Stomach (tissue), 9 donors: Measurements from ENCODE around the gene CREBL2. TPM values are rescaled to one million over a fixed set of nuclear protein-coding genes. Genes with fewer than 3 reads are reported as not detected.
A peak's percentile ranks its signal among the peaks of the same experiment; 100 is the strongest.

Source experiments
- DNase-seq, 2 donors: peaks; one replicate each; pipeline versions ENCODE4 v3.0.0 to v3.0.0-alpha.2; 2013 to 2019
- H3K27ac ChIP-seq, 5 donors: fragments of 200-600 bp in 4 of 5; sonication (generic) in 4 of 5; one replicate each; pipeline ENCODE4 v1.5.1; 2013 to 2019; ENCODE audit warnings: mild to moderate bottlenecking in 1 of 5, moderate library complexity in 1 of 5
- H3K27me3 ChIP-seq, 3 donors: fragments of 200-600 bp; sonication (generic); one replicate each; pipeline ENCODE4 v1.5.1; 2017 to 2019; ENCODE audit warnings: mixed run types in 1 of 3
- H3K36me3 ChIP-seq, 4 donors: fragments of 200-600 bp; sonication (generic); 1 replicate in 3 of 4; 2 replicates in 1 of 4; pipeline ENCODE4 v1.5.1; 2016 to 2019
- H3K4me1 ChIP-seq, 4 donors: fragments of 200-600 bp; sonication (generic); one replicate each; pipeline ENCODE4 v1.5.1; 2016 to 2019
- H3K4me3 ChIP-seq, 4 donors: fragments of 200-600 bp; sonication (generic) in 3 of 4; one replicate each; pipeline ENCODE4 v1.5.1; 2016 to 2019; ENCODE audit warnings: mild to moderate bottlenecking in 1 of 4
- H3K9me3 ChIP-seq, 4 donors: fragments of 200-600 bp; sonication (generic); one replicate each; pipeline ENCODE4 v1.5.1; 2016 to 2019
- EP300 ChIP-seq: sonication (generic); formaldehyde crosslinking; IDR thresholded peaks from one replicate; pipeline ENCODE4 v1.6.1; 2017; ENCODE audit warnings: antibody characterized with exemption
- POLR2A ChIP-seq, 4 donors: fragments of 450-650 bp; IDR thresholded peaks; one replicate each; pipeline ENCODE4 v1.6.1; 2016; ENCODE audit warnings: antibody characterized with exemption in 4 of 4, control low read depth in 2 of 4, mild to moderate bottlenecking in 1 of 4, moderate library complexity in 1 of 4
- POLR2AphosphoS5 ChIP-seq, 3 donors: sonication (generic); formaldehyde crosslinking; IDR thresholded peaks; one replicate each; pipeline ENCODE4 v1.6.1; 2016; ENCODE audit warnings: antibody characterized with exemption in 3 of 3
- WGBS, 5 donors: extraction: QIAGEN DNeasy Blood & Tissue Kit in 3 of 5; methylation state at CpG; one replicate each; pipeline versions ENCODE4 v1.1.5 to v1.1.7; 2013 to 2018; 5-methylcytosine and 5-hydroxymethylcytosine counted together
- intact Hi-C: fragments of 100-400 bp; cut with DNase I; formaldehyde crosslinking; loops from one replicate; pipeline ENCODE4 v1.15.1; 2023; ENCODE audit warnings: low total_unique reads
- polyA plus RNA-seq, 3 donors: library from polyadenylated mRNA; stranded (reverse); fragments of 200-250 nt; gene quantifications; one replicate each; pipeline ENCODE4 v1.2.3, GENCODE V29; 2013
- total RNA-seq, 5 donors: library from RNA; depleted of rRNA; stranded (reverse); fragments of >200 nt; gene quantifications; one replicate each; pipeline versions ENCODE4 v1.1.0 to v1.2.3, GENCODE V29; 2014 to 2016
- TF ChIP-seq, protein P1 (sequence below), 7 experiments: fragments of 450-650 bp in 4 of 7; fragments of 200-600 bp in 3 of 7; sonication (generic) in 3 of 7; IDR thresholded peaks; one replicate each; pipeline ENCODE4 v1.5.1; 2016 to 2019; ENCODE audit warnings: antibody characterized with exemption in 7 of 7, control low read depth in 2 of 7, mild to moderate bottlenecking in 1 of 7
- donor health status: healthy with polysubstance abuse.
- donor health status: Bipolar disorder and iron deficiency.
- donor health status: healthy.

Gene CREBL2
- total and polyA plus RNA-seq, 8 donors = 8.2 to 42.0 (median 31.8) TPM

GRCh38 chr12:12606781-12607589, 4.7 kb upstream of the CREBL2 start:
- H3K36me3 ChIP-seq = no peaks in the 10 kb centered on the region
- H3K4me1 ChIP-seq = peaks cover 0 to 5% (median 5%) of the 10 kb centered on the region in 4 donors
- H3K4me3 ChIP-seq = no peak overlapping the region
- peak overlapping the region in 2 of 5 donors; percentile 53 to 62 for H3K27ac ChIP-seq
- 25 to 39% (median 36%) methylated on average over 7 of the region's 7 CpGs for WGBS, 5 donors
- intact Hi-C loops = no loop called here
- no peaks in the 10 kb centered on the region for H3K27me3 ChIP-seq
- TF ChIP-seq POLR2A (IDR thresholded peaks at IDR 0.05) = no peak
- TF ChIP-seq EP300 = no peak
- TF ChIP-seq POLR2AphosphoS5 (IDR thresholded peaks at IDR 0.05) = no peak
- TF ChIP-seq, protein P1, sequence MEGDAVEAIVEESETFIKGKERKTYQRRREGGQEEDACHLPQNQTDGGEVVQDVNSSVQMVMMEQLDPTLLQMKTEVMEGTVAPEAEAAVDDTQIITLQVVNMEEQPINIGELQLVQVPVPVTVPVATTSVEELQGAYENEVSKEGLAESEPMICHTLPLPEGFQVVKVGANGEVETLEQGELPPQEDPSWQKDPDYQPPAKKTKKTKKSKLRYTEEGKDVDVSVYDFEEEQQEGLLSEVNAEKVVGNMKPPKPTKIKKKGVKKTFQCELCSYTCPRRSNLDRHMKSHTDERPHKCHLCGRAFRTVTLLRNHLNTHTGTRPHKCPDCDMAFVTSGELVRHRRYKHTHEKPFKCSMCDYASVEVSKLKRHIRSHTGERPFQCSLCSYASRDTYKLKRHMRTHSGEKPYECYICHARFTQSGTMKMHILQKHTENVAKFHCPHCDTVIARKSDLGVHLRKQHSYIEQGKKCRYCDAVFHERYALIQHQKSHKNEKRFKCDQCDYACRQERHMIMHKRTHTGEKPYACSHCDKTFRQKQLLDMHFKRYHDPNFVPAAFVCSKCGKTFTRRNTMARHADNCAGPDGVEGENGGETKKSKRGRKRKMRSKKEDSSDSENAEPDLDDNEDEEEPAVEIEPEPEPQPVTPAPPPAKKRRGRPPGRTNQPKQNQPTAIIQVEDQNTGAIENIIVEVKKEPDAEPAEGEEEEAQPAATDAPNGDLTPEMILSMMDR (IDR thresholded peaks at IDR 0.05) = no peak
- DNase-seq = no peak
- H3K9me3 ChIP-seq = no peaks in the 10 kb centered on the region

DNA sequence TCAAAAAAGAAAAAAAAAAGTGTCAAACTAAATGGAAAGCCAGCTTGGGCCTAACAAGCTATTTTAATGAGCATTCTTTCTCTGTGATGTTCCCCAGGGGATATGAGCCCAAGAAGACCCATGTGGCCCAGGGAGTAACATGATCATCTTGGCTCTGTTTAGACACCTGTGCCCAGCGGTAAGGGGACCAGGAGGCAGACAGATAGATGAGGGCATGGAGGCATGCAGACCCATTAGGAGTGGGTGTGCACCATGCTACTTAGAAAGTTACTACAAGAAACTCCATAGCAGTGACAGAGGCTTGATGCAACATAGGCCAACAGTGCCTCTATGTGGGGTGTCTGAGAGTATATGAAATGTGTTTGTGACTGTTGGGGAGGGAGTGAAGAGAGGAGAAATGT, 3.1 kb upstream of the CREBL2 start:
- no peaks in the 10 kb centered on the region for H3K27me3 ChIP-seq
- intact Hi-C loops = no loop called here
- H3K9me3 ChIP-seq = no peaks in the 10 kb centered on the region
- DNase-seq = peak in 1 of 2 donors; percentile 40
- H3K4me3 ChIP-seq = no peak overlapping the region
- no peak overlapping the region for H3K27ac ChIP-seq
- no peak for TF ChIP-seq POLR2AphosphoS5 (IDR thresholded peaks at IDR 0.05)
- TF ChIP-seq, protein P1 (IDR thresholded peaks at IDR 0.05) = no peak
- peaks cover 13 to 20% (median 17%) of the 10 kb centered on the region in 4 donors for H3K4me1 ChIP-seq
- 85 to 93% (median 89%) methylated on average over 1 of the region's 1 CpG for WGBS, 5 donors
- no peaks in the 10 kb centered on the region for H3K36me3 ChIP-seq

DNA sequence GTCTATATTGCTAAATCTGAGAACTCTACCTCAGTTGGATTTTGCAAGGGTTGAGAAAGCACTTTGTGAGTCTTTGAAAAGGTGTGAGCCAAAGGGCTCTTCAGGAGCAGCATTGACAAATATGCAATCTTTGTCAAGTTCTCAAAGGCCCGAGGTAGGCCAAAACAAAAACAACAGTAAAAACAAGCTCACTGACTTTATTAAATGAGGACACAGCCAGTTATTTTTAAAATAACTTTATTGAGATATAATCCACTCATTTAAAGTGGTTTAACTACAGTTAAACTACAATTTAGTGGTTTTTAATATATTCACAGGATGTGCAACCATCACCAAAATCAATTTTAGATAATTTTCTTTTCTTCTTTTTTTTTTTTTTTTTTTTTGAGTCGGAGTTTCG, 2.0 kb upstream of the CREBL2 start:
- no peak for DNase-seq
- 91 to 97% (median 94%) methylated on average over 3 of the region's 3 CpGs for WGBS, 5 donors
- Histone ChIP-seq H3K36me3 (peaks cover 0 to 4% (median 0%) of the 10 kb centered on the region in 4 donors), H3K9me3 (no peaks in the 10 kb centered on the region), H3K27ac (no peak overlapping the region), H3K27me3 (no peaks in the 10 kb centered on the region), H3K4me1 (peaks cover 14 to 31% (median 21%) of the 10 kb centered on the region in 4 donors), H3K4me3 (no peak overlapping the region)
- TF ChIP-seq, protein P1 (IDR thresholded peaks at IDR 0.05) = no peak
- TF ChIP-seq POLR2AphosphoS5 (IDR thresholded peaks at IDR 0.05) (no peak), EP300 (no peak), POLR2A (IDR thresholded peaks at IDR 0.05) (no peak)
- intact Hi-C loops = no loop called here

- intact Hi-C loops = no loop called here
- 91 to 97% (median 94%) methylated on average over 4 of the region's 4 CpGs for WGBS, 5 donors
- Histone ChIP-seq H3K36me3 (peaks cover 0 to 12% (median 4%) of the 10 kb centered on the region in 4 donors), H3K4me1 (peaks cover 15 to 41% (median 27%) of the 10 kb centered on the region in 4 donors), H3K4me3 (peak overlapping the region in 2 of 4 donors; percentile 77 to 82), H3K27me3 (no peaks in the 10 kb centered on the region), H3K27ac (peak overlapping the region; percentile 35 to 97 (median 94)), H3K9me3 (no peaks in the 10 kb centered on the region)
- DNase-seq = no peak
- TF ChIP-seq POLR2A (IDR thresholded peaks at IDR 0.05) (no peak), POLR2AphosphoS5 (IDR thresholded peaks at IDR 0.05) (no peak), EP300 (no peak)
- TF ChIP-seq, protein P1 (IDR thresholded peaks at IDR 0.05) = no peak
Observed at GRCh38 chr12:12610711-12611110, 965 bp upstream of the CREBL2 start.
